ENCODE measurements around the gene SUN5. TPM values are rescaled to one million over a fixed set of nuclear protein-coding genes. Genes with fewer than 3 reads are reported as not detected.

SUN5 gene
- total and polyA plus RNA-seq, 2 of the 8 experiments (the other 6 are each of a cell fraction or from before 2014, with no cell fraction given), result not detected

DNA sequence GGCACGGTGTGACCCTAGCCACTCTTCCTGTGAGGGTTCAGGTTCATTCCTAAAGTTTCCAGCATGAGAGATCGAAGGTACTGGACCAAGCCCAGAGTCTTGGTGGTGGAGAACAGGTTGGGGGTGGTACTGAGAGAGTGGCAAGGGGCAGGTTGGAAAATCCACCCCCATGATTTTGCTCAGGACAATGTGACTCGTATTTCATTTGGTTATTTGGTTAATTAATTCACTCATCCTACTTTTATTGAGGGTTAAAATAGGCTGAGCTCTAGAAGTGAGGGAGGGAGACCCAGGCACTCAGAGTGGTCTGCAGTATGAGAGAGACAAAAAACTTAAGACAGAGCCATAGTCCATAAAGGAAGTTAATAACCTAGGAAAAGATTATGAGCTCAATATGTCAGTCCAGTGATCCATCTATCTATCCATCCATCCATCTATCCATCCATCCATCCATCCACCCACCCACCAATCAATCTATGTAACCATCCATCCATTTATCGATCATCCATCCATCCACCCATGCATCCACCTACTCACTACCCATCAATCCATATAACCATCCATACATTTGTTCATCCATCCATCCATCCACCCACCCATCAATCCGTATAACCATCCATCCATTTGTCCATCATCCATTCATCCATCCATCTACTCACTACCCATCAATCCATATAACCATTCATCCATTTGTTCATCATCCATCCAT lies 20.5 kb upstream of the SUN5 start:
- H2BK12ac ChIP-seq (ENCODE audit: low read depth, low read length), result no peak overlapping the region
- H3K23me2 ChIP-seq (ENCODE audit: low read depth, low read length), result peaks cover 8% of the 10 kb centered on the region; the same call in 1 of the 2 replicates
- ChIA-PET POLR2A (ENCODE audit: partially characterized antibody) (no interaction called here), CTCF (ENCODE audit: partially characterized antibody) (interaction anchor here (1.0 kb wide), 1 partner anchor 19 kb away, joined by 3 read pairs; no protein-coding TSS in a partner anchor)
- WGBS, 2 experiments (ENCODE audit: extremely low coverage in 1 of 2, insufficient coverage in 1 of 2, insufficient read length in 1 of 2, insufficient replicate concordance in 2 of 2, low coverage in 1 of 2, low lambda C conversion rate in 2 of 2, missing lambda C conversion rate in 1 of 2), result 80 to 100% methylated on average over 2 to 5 of the region's 5 CpGs
- H2BK5ac ChIP-seq (ENCODE audit: low read depth, low read length), result no peak overlapping the region
- no peak overlapping the region for H2BK15ac ChIP-seq (ENCODE audit: low read length)
- FAIRE-seq (no peak), DNase-seq (ENCODE audit: low read depth in 1 of 2, low spot score in 2 of 2) (no peak)
- H3K4me2 ChIP-seq (ENCODE audit: insufficient read depth in 1 of 2, low read depth in 2 of 2, low read length in 2 of 2), result no peak overlapping the region
- H3K27ac ChIP-seq (ENCODE audit: low read depth, low read length), result no peak overlapping the region
- no peak overlapping the region for H4K8ac ChIP-seq (ENCODE audit: extremely low read depth, insufficient read depth, low read length)
- H4K5ac ChIP-seq (ENCODE audit: insufficient read length, low read depth, low read length), result no peak overlapping the region
- H3K4me1 ChIP-seq (replicated peaks in 1 of 4; ENCODE audit: control insufficient read depth in 3 of 4, insufficient read depth in 4 of 4, low read length in 3 of 4), result no peaks in the 10 kb centered on the region
- H2AK5ac ChIP-seq (ENCODE audit: low read depth, low read length), result no peak overlapping the region
- H3K9me3 ChIP-seq (ENCODE audit: insufficient read depth in 2 of 2, low read depth in 1 of 2, low read length in 1 of 2), result no peaks in the 10 kb centered on the region
- H3K79me1 ChIP-seq (ENCODE audit: low read depth, low read length), result no peaks in the 10 kb centered on the region
- H3K23ac ChIP-seq (ENCODE audit: insufficient read length), result no peak overlapping the region
- H2BK20ac ChIP-seq (ENCODE audit: low read length), result no peak overlapping the region
- H2BK120ac ChIP-seq (replicated peaks; ENCODE audit: low read depth, low read length), result no peak overlapping the region
- H3K36me3 ChIP-seq (ENCODE audit: control insufficient read depth in 2 of 4, insufficient read depth in 4 of 4, low read length in 3 of 4), result no peaks in the 10 kb centered on the region
- no peak overlapping the region for H2AFZ ChIP-seq (ENCODE audit: low read length)
- no peaks in the 10 kb centered on the region for H3K79me2 ChIP-seq (ENCODE audit: control insufficient read depth in 1 of 2, insufficient read depth in 2 of 2, low read length in 2 of 2)
- H3K18ac ChIP-seq (ENCODE audit: extremely low read depth, low read length), result no peak overlapping the region
- H3K4ac ChIP-seq (replicated peaks; ENCODE audit: insufficient read length, low read depth, low read length), result no peak overlapping the region
- peaks cover 0 to 5% of the 10 kb centered on the region in 2 experiments for H4K20me1 ChIP-seq (replicated peaks in 1 of 2; ENCODE audit: control insufficient read depth in 1 of 2, insufficient read depth in 2 of 2, low read length in 2 of 2)
- no peak overlapping the region for H3K9ac ChIP-seq (replicated peaks in 1 of 4; ENCODE audit: extremely low read depth in 1 of 4, low read depth in 3 of 4, low read length in 3 of 4)
- no peak overlapping the region for H3K14ac ChIP-seq (ENCODE audit: insufficient read length)
- no peak overlapping the region for H4K91ac ChIP-seq (replicated peaks; ENCODE audit: insufficient read length, low read length)
- H3K56ac ChIP-seq (replicated peaks; ENCODE audit: insufficient read length, low read depth, low read length), result peak overlapping the region; percentile 88
- no peaks in the 10 kb centered on the region for H3K27me3 ChIP-seq (replicated peaks in 1 of 4; ENCODE audit: control insufficient read depth in 3 of 4, extremely low read depth in 1 of 4, insufficient read depth in 3 of 4, low read length in 3 of 4)
- H3K4me3 ChIP-seq (ENCODE audit: extremely low read depth in 1 of 4, insufficient read depth in 2 of 4, low read depth in 3 of 4, low read length in 4 of 4), result no peak overlapping the region
- TF ChIP-seq CBX5 (IDR thresholded peaks at IDR 0.05; ENCODE audit: low read depth, low read length) (no peak), MAFK (IDR thresholded peaks at IDR 0.05; ENCODE audit: low read depth, low read length) (no peak), GABPA (IDR thresholded peaks at IDR 0.05; ENCODE audit: borderline replicate concordance, insufficient read depth, low read length) (no peak), CEBPB (IDR thresholded peaks at IDR 0.05; ENCODE audit: low read depth, low read length) (no peak), POLR2AphosphoS5 (IDR thresholded peaks at IDR 0.05; ENCODE audit: low read depth, low read length) (no peak), SUZ12 (IDR thresholded peaks at IDR 0.05; ENCODE audit: low read length) (no peak), TEAD4 (IDR thresholded peaks at IDR 0.05; ENCODE audit: low read depth, low read length) (no peak), NRF1 (IDR thresholded peaks at IDR 0.05; ENCODE audit: low read depth, low read length) (no peak), CREB1 (IDR thresholded peaks at IDR 0.05) (no peak), JUND (IDR thresholded peaks at IDR 0.05; ENCODE audit: low read length) (no peak), SRF (IDR thresholded peaks at IDR 0.05; ENCODE audit: low read depth, low read length) (no peak), ZNF274 (IDR thresholded peaks at IDR 0.05; ENCODE audit: borderline replicate concordance, extremely low read depth, low read length) (no peak), KDM5A (IDR thresholded peaks at IDR 0.05; ENCODE audit: low read length) (no peak), BCL11A (IDR thresholded peaks at IDR 0.05; ENCODE audit: low read depth in 2 of 2, low read length in 2 of 2) (no peak), BRCA1 (IDR thresholded peaks at IDR 0.05; ENCODE audit: low read depth, low read length) (no peak)
